ENCODE data around the gene PRCD.
"Not testable (repeated sequence)": the region's sequence is repeated elsewhere in the genome, so short reads cannot be mapped to it uniquely, and the experiment has no call there.

The PRCD gene

DNA sequence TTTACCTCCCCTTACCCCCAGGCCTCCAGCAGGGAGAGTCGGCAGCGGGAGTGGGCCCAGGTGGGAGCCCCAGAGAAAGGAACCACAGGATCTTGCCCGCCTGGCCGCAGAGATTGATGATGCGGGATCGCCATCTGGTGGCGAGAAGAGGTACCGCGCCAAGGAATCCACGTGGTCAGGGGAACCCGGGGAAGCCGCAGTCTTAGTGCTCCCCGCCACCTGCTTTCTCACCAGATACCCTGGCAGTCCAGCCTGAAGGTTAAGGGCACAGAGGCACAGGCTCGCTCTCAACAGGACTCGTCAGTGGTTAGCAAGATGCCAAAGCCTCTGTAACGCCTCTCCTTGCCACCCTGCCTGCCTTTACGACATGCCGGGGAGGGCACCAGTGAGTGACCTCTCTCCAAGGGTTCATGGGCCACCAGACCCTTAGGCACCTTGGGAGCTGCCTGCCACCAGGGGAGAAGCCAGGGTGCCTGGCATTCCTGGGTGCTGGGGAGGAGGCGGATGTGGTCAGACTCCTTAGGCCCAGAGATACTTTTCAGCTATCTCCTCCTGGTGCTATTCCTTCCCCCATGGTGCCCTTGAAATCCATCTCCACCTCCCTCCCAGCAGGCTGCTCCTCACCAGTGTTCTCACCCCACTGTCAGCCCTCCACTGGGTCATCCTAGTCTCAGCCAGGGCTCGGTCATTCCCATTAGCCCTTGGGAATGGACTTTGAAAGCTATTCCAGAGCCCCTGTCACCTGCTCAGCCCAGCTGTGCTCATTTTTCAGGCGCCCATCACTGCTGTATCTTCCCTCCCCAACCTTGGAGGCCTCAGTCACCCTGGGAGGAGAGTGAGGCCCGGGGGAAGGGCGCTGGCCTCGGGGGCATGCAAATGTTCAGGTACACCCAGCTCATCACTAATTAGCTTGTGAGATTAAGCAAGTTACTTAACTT lies 33.2 kb upstream of the PRCD start:
- Histone ChIP-seq H3K36me3 (ENCODE audit: control insufficient read depth in 2 of 2, insufficient read depth in 2 of 2, low read length in 2 of 2) (no peaks in the 10 kb centered on the region), H3K4me1 (ENCODE audit: control insufficient read depth in 2 of 2, insufficient read depth in 2 of 2, low read length in 2 of 2) (peaks cover 2% of the 10 kb centered on the region in 2 donors), H3K27me3 (ENCODE audit: control insufficient read depth in 2 of 2, insufficient read depth in 2 of 2, low read length in 2 of 2) (peaks cover 0 to 5% of the 10 kb centered on the region in 2 donors), H3K9ac (ENCODE audit: low read depth in 1 of 2, low read length in 2 of 2) (peak overlapping the region in 1 of 2 donors; percentile 14), H3K9me3 (ENCODE audit: control insufficient read depth in 2 of 2, low read length in 2 of 2) (no peaks in the 10 kb centered on the region), H3K4me3 (ENCODE audit: low read length in 2 of 2) (peak overlapping the region in 1 of 2 donors; percentile 13), H3K27ac (ENCODE audit: low read depth in 2 of 2, low read length in 2 of 2) (no peak overlapping the region)

DNA sequence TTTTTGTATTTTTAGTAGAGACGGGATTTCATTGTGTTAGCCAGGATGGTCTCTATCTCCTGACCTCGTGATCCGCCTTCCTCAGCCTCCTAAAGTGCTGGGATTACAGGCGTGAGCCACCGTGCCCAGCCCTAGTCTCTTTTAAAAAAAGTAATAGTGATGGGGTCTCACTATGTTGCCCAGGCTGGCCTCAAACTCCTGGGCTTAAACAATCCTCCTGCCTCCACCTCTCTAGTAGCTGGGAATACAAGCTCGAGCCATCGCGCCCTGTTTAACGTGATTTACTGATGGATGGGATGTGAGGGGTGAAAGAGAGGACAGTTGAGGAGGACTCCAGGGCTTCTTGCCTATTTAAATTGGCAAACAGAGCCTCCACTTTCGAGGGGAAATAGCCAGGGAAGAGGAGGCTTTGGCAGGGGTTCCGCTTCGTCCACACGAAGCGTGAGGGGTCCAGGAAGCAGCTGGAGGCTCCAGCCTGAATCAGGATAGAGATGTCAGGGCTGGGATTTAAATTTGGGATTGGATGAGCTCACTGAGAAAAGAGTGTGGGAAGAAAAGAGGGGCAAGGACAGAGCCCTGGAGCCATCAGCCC lies 31.3 kb upstream of the PRCD start:
- not testable (repeated sequence) for H3K27ac ChIP-seq (ENCODE audit: low read depth in 2 of 2, low read length in 2 of 2); H3K9ac ChIP-seq (ENCODE audit: low read depth in 1 of 2, low read length in 2 of 2); H3K4me1 ChIP-seq (ENCODE audit: control insufficient read depth in 2 of 2, insufficient read depth in 2 of 2, low read length in 2 of 2); H3K27me3 ChIP-seq (ENCODE audit: control insufficient read depth in 2 of 2, insufficient read depth in 2 of 2, low read length in 2 of 2); H3K36me3 ChIP-seq (ENCODE audit: control insufficient read depth in 2 of 2, insufficient read depth in 2 of 2, low read length in 2 of 2); H3K4me3 ChIP-seq (ENCODE audit: low read length in 2 of 2); H3K9me3 ChIP-seq (ENCODE audit: control insufficient read depth in 2 of 2, low read length in 2 of 2)

DNA sequence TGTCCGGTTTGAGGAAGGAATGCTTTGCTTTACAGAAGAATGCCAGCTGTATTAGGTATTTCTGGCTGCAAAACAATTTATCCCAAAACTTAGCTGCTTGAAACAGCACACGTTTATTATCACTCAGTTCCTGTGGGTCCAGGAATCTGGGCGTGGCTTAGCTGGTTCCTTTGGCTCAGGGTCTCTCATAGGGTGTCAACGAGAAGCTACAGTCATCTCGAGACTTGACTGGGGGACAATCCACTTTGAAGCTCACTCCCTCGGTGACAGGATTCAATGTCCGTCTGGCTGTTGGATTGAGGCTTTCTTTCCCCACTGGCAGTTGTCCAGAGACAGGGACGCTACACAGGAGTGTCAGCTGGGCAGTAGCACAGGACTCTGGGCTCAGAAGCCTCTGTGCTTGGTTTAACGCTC lies 29.0 kb upstream of the PRCD start:
- H3K27ac ChIP-seq (ENCODE audit: low read depth in 2 of 2, low read length in 2 of 2), result no peak overlapping the region
- H3K9ac ChIP-seq (ENCODE audit: low read depth in 1 of 2, low read length in 2 of 2), result no peak overlapping the region

DNA sequence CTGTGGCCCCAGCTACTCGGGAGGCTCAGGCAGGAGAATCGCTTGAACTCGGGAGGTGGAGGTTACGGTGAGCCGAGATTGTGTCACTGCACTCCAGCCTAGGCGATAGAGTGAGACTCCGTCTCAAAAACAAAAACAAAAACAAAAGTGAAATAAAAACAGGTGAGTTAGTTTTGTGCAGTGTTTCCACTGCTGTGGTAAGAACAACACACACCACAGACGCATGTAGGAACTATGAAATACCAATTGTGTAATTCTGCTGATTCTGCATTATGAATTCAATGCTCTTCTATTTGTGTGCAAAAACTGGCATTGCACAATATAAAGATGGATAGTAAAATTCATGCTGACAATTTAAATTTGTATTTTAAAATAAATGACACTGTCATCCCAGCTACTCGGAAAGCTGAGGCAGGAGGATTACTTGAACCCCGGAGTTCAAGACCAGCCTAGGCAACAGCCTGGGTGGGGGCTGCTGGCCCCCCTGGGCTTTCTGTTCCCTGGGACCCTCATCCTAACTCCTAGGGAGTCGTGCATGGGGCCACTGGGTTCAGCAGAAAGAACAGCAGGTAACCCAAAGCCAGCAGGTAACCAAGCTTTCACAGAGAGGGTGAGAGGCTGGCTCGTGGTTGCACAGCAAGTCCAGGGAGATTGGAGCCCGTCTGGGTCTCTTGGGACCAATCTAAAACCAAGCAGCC lies 28.0 kb upstream of the PRCD start:
- H3K9ac ChIP-seq (ENCODE audit: low read depth in 1 of 2, low read length in 2 of 2), result no peak overlapping the region
- peaks cover 0 to 1% of the 10 kb centered on the region in 2 donors for H3K27me3 ChIP-seq (ENCODE audit: control insufficient read depth in 2 of 2, insufficient read depth in 2 of 2, low read length in 2 of 2)
- no peaks in the 10 kb centered on the region for H3K9me3 ChIP-seq (ENCODE audit: control insufficient read depth in 2 of 2, low read length in 2 of 2)
- no peak overlapping the region for H3K27ac ChIP-seq (ENCODE audit: low read depth in 2 of 2, low read length in 2 of 2)
- no peak overlapping the region for H3K4me3 ChIP-seq (ENCODE audit: low read length in 2 of 2)
- H3K36me3 ChIP-seq (ENCODE audit: control insufficient read depth in 2 of 2, insufficient read depth in 2 of 2, low read length in 2 of 2), result no peaks in the 10 kb centered on the region
- peaks cover 0 to 3% of the 10 kb centered on the region in 2 donors for H3K4me1 ChIP-seq (ENCODE audit: control insufficient read depth in 2 of 2, insufficient read depth in 2 of 2, low read length in 2 of 2)

More for the DNA sequence above, 29.0 kb upstream of the PRCD start:
- no peak overlapping the region for H3K4me3 ChIP-seq (ENCODE audit: low read length in 2 of 2)
- H3K9me3 ChIP-seq (ENCODE audit: control insufficient read depth in 2 of 2, low read length in 2 of 2), result no peaks in the 10 kb centered on the region
- no peaks in the 10 kb centered on the region for H3K36me3 ChIP-seq (ENCODE audit: control insufficient read depth in 2 of 2, insufficient read depth in 2 of 2, low read length in 2 of 2)
- H3K4me1 ChIP-seq (ENCODE audit: control insufficient read depth in 2 of 2, insufficient read depth in 2 of 2, low read length in 2 of 2), result peaks cover 0 to 3% of the 10 kb centered on the region in 2 donors
- H3K27me3 ChIP-seq (ENCODE audit: control insufficient read depth in 2 of 2, insufficient read depth in 2 of 2, low read length in 2 of 2), result peaks cover 0 to 5% of the 10 kb centered on the region in 2 donors

DNA sequence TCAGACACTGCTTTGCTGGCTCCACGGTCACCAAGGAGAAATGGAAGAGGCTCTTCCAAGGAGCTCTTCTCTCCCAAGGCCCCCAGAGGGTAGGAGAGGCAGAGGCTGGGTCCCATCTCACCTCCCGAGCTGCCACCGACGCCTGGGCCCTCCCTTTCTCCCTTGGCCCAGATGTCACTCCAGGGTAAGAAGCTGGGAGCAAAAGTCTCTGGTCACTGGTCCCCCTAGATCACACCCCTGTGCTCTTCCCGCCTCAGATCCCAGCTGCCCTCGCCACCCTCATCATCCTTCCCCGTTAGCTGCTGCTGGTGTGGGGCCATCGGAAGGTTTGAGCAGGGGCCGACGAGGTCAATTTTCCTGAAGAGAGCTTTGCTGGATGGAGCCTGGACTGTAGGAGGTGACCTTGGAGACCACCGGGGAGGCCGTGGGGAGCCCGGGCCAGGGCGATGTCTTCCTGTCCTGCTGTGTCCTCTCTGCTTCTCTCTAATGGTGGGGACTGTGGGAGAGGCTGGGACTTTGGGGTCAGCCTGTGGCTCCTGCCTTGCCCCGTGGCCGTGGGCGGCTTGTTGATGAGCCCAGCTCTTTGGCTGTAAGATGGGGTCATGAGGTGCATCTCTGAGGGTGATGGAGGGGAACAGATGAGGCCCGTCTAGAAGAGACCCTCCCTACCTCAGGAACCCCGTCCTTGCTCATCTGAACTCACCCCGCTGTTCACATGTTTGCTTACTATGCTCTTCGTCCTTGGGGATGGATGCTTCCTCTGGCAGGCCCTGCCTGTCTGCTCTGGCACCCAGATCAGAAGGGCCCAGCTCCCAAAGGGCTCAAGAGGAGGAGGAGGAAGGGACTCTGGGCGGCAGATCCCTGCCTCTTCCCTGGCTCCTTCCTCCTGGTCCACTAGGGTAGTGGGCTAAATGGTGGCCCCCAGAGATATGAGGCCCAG lies 27.2 kb upstream of the PRCD start:
- no peaks in the 10 kb centered on the region for H3K36me3 ChIP-seq (ENCODE audit: control insufficient read depth in 2 of 2, insufficient read depth in 2 of 2, low read length in 2 of 2)
- no peak overlapping the region for H3K4me3 ChIP-seq (ENCODE audit: low read length in 2 of 2)
- H3K9ac ChIP-seq (ENCODE audit: low read depth in 1 of 2, low read length in 2 of 2), result no peak overlapping the region
- peaks cover 0 to 3% of the 10 kb centered on the region in 2 donors for H3K4me1 ChIP-seq (ENCODE audit: control insufficient read depth in 2 of 2, insufficient read depth in 2 of 2, low read length in 2 of 2)
- no peaks in the 10 kb centered on the region for H3K9me3 ChIP-seq (ENCODE audit: control insufficient read depth in 2 of 2, low read length in 2 of 2)
- H3K27ac ChIP-seq (ENCODE audit: low read depth in 2 of 2, low read length in 2 of 2), result no peak overlapping the region
- no peaks in the 10 kb centered on the region for H3K27me3 ChIP-seq (ENCODE audit: control insufficient read depth in 2 of 2, insufficient read depth in 2 of 2, low read length in 2 of 2)

DNA sequence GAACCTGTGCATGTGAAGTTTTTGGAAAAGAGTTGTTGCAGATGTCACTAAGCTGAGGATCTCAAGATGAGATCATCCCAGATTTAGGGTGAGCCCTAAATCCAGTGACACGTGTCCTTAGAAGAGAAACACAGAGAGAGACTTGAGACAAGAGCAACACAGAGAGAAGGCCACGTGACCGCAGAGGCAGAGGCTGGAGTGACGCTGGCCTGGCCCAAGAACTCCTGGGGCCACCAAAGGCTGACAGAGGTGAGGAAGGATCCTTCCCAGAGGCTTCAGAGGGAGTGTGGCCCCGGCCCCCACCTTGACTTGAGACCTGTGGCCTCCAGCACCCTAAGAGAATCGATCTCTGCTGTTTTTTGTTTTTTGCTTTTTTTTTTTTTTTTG lies 26.5 kb upstream of the PRCD start:
- no peaks in the 10 kb centered on the region for H3K9me3 ChIP-seq (ENCODE audit: control insufficient read depth in 2 of 2, low read length in 2 of 2)
- H3K9ac ChIP-seq (ENCODE audit: low read depth in 1 of 2, low read length in 2 of 2), result no peak overlapping the region
- no peaks in the 10 kb centered on the region for H3K27me3 ChIP-seq (ENCODE audit: control insufficient read depth in 2 of 2, insufficient read depth in 2 of 2, low read length in 2 of 2)
- no peaks in the 10 kb centered on the region for H3K36me3 ChIP-seq (ENCODE audit: control insufficient read depth in 2 of 2, insufficient read depth in 2 of 2, low read length in 2 of 2)
- H3K27ac ChIP-seq (ENCODE audit: low read depth in 2 of 2, low read length in 2 of 2), result no peak overlapping the region
- peaks cover 0 to 3% of the 10 kb centered on the region in 2 donors for H3K4me1 ChIP-seq (ENCODE audit: control insufficient read depth in 2 of 2, insufficient read depth in 2 of 2, low read length in 2 of 2)
- H3K4me3 ChIP-seq (ENCODE audit: low read length in 2 of 2), result no peak overlapping the region

DNA sequence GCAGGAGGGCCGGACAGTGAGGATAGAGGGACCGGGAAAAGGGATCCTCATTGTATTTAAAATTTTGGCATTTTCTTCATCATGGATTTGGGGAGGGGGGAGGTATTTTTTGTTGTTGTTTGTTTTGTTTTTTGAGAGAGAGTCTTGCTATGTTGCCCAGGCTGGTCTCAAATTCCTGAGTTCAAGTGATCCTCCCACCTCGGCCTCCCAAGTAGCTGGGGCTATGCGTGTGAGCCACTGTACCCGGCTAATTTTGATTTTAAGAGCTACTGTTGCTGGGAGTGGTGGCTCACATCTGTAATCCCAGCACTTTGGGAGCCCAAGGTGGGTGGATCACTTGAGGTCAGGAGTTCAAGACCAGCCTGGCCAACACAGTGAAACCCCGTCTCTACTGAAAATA lies 25.5 kb upstream of the PRCD start:
- not testable (repeated sequence) for H3K4me3 ChIP-seq (ENCODE audit: low read length in 2 of 2); H3K27me3 ChIP-seq (ENCODE audit: control insufficient read depth in 2 of 2, insufficient read depth in 2 of 2, low read length in 2 of 2); H3K9me3 ChIP-seq (ENCODE audit: control insufficient read depth in 2 of 2, low read length in 2 of 2); H3K9ac ChIP-seq (ENCODE audit: low read depth in 1 of 2, low read length in 2 of 2); H3K36me3 ChIP-seq (ENCODE audit: control insufficient read depth in 2 of 2, insufficient read depth in 2 of 2, low read length in 2 of 2); H3K27ac ChIP-seq (ENCODE audit: low read depth in 2 of 2, low read length in 2 of 2); H3K4me1 ChIP-seq (ENCODE audit: control insufficient read depth in 2 of 2, insufficient read depth in 2 of 2, low read length in 2 of 2)

DNA sequence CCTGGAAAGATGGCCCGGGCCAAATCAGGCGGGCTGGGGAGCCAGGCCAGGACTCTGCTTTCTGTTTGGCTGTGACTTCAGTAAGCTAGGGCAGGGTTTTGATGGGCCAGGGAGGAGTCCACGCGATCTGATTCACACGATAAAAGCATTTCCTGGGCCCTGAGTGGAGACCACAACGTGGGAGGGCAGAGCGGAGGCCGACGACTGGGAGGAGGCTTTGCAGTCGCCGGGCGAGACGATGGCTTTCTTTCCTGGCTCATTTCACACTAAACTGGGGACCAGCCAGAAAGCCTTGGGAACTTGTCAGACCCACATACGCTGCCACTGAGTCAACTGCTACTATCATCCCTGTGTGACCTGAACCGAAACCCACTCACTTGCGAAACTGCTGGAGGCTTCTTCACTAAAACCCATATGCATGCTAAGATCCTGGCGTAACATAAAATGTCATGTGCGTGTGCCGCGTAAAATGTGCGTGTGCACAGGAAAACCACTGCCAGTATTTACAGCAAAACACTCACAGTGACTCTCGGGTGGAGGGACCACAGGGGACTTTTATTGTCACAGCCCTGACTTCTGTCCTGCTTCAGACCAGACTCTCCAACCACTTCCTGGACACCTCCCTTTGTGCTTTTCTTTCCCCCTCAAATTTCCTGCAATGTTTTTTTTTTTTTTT lies 24.4 kb upstream of the PRCD start:
- Histone ChIP-seq H3K27me3 (ENCODE audit: control insufficient read depth in 2 of 2, insufficient read depth in 2 of 2, low read length in 2 of 2) (no peaks in the 10 kb centered on the region), H3K27ac (ENCODE audit: low read depth in 2 of 2, low read length in 2 of 2) (peak overlapping the region; percentile 67 to 79), H3K9ac (ENCODE audit: low read depth in 1 of 2, low read length in 2 of 2) (peak overlapping the region in 1 of 2 donors; percentile 47), H3K4me1 (ENCODE audit: control insufficient read depth in 2 of 2, insufficient read depth in 2 of 2, low read length in 2 of 2) (peaks cover 0 to 3% of the 10 kb centered on the region in 2 donors), H3K9me3 (ENCODE audit: control insufficient read depth in 2 of 2, low read length in 2 of 2) (no peaks in the 10 kb centered on the region), H3K36me3 (ENCODE audit: control insufficient read depth in 2 of 2, insufficient read depth in 2 of 2, low read length in 2 of 2) (no peaks in the 10 kb centered on the region), H3K4me3 (ENCODE audit: low read length in 2 of 2) (peak overlapping the region; percentile 3 to 54)

DNA sequence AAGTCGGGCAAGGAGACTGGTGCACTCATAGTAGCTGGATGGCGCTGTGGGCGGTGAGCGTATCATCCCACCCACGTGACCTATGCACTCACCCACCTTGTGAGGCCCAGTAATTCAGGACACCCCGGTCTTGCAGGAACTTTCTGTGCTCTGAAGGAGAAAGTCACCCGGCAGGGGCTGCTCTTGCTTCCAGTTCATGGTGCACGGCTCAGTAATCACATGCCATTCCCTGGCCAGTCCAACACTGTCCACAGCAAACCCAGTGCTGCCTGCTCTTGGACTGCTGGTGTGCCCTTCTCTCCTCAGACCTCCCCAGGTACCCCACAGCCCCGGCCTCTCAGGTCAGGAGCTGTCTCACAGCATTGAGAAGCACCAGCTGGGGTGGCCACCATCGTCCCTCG lies 22.2 kb upstream of the PRCD start:
- peaks cover 0 to under 1% of the 10 kb centered on the region in 2 donors for H3K27me3 ChIP-seq (ENCODE audit: control insufficient read depth in 2 of 2, insufficient read depth in 2 of 2, low read length in 2 of 2)
- no peak overlapping the region for H3K4me3 ChIP-seq (ENCODE audit: low read length in 2 of 2)

More for the DNA sequence above, 22.2 kb upstream of the PRCD start:
- Histone ChIP-seq H3K9ac (ENCODE audit: low read depth in 1 of 2, low read length in 2 of 2) (no peak overlapping the region), H3K27ac (ENCODE audit: low read depth in 2 of 2, low read length in 2 of 2) (no peak overlapping the region), H3K9me3 (ENCODE audit: control insufficient read depth in 2 of 2, low read length in 2 of 2) (no peaks in the 10 kb centered on the region), H3K36me3 (ENCODE audit: control insufficient read depth in 2 of 2, insufficient read depth in 2 of 2, low read length in 2 of 2) (no peaks in the 10 kb centered on the region), H3K4me1 (ENCODE audit: control insufficient read depth in 2 of 2, insufficient read depth in 2 of 2, low read length in 2 of 2) (no peaks in the 10 kb centered on the region)
